ENCODE measurements around the gene KLK11.

Gene KLK11

GRCh38 chr19:51026554-51026831 is at the start of gene KLK11:
TSS of gene KLK11 (minus strand) at chr19:51026616. CDS start at chr19:51025631, 985 bp downstream.
- no peak for DNase-seq

- no peak for DNase-seq
Observed at GRCh38 chr19:51075998-51076397, 49.6 kb upstream of the KLK11 start.

GRCh38 chr19:51071095-51071405 is 44.6 kb upstream of the KLK11 start:
- DNase-seq: no peak

- DNase-seq: no peak
Observed at GRCh38 chr19:51070334-51071094, 44.1 kb upstream of the KLK11 start.

DNA sequence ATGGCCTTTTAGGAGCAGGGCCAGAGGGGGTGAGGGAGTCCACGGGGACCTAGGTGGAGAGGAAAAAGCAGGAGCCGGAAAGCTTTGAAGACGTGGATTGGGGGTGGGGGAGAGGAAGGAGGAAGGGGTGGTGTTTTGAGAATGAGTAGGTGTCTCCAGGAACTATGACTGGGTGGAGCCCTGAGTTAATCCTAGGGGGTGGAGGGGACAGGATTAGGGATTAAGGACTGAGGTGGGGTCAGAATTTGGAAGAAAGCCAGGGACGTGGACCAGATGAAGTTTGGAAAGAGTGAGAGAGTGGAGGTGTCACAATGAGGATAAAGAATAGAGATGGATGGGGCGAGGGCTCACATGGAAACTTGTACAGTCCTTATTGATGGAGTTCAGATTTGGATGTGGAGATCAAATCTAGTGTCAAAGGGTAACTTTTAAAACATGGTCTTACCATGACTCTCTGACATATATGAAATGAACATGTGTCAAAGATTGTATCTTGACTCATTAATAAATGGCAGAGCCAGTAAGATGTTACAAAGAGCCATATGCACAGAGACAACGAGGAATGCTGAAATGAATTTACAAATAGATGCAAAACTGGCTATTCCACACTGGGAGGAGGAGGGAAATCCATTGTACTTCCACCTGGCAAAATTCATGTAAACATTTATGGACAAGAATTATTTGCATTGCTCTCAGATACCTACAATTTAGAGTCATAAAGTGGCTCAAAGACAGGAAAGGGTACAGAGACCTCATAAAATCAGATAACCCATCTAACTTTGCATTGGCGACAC is 40.2 kb upstream of the KLK11 start:
- no peak for DNase-seq

DNA sequence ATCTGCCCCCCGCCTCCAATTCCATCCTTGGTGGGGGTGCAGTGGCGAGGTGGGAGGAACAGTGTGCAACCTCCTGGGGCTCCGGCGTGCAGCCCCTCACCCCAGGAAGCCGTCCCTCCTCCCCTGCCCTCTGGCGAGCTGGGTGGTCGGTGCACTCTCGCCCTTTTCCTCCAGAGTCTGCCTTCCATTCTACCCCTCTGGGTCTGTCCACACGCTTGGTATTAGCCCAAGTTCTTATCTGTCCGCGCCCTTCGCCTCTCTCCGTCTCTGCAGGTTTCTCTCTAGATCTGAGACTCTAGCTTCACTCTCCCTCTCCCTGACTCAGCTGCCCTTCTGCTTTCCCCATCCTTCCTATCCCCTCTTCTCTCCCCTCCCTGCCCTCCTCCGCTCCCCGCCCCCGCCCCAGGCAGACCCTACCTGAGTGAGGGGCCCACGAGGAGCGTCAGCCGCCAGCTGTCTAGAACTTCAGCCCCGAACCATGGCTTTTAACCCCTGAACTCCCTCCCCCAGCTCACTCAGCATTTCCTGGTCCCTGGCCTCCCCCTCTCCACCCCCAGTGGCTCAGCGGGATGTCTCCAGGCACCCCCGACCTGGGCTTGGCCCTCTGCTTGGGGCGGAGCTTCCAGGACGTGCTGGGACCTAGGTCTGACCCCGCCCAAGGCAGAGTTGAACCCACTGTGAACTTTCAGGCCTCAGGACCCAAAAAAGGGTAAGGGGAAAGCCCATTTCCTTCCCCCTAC is 39.0 kb upstream of the KLK11 start:
- no peak for DNase-seq

- no peak for DNase-seq
Observed at GRCh38 chr19:51064534-51065220, 38.3 kb upstream of the KLK11 start, which contains the start of gene KLK13. TSS of gene KLK13 (minus strand) at chr19:51065092. CDS start at chr19:51065067, 25 bp downstream.

- no peak for DNase-seq
Observed at GRCh38 chr19:51063664-51064063, 37.2 kb upstream of the KLK11 start.

GRCh38 chr19:51060973-51061372 is 34.6 kb upstream of the KLK11 start:
- DNase-seq: no peak

DNA sequence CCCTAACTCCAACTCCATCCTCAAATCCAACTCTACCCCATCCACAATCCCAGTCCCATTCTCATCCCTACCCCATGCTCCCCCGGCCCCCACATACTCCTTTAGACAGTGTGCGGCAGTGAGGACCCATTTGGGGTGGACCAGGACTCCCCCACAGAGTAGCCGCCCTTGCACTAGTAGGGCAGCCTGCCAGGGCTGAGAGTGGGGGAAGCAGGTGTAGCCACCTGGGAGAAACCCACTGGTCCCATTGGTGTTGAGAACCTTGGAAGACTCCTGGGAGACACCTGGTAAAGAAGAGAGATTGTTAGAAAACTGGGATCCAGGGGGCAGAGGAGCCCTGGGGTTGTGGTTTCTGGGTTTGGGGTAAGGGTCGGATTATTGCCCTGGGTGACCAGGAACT is 33.9 kb upstream of the KLK11 start:
- no peak for DNase-seq

- DNase-seq: no peak
Observed at GRCh38 chr19:51059715-51060114, 33.3 kb upstream of the KLK11 start.

DNA sequence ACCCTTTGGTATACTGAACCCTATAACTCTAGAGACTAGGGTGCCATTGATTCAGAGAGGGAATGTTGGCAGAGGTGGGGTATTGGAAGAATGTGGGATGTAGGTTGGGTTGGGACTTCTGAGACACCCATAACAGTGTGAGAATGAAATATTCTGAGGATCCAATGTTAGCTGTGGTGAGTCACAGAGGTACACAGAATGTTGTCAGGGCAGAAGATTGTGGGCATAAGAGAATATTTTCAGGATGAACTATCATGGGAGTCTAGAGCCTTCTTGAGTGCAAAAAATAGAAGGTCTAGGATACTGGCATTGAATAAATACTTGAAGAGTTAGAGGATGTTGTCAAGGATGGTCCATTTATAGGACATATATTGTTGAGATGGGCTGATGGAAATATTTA is 29.4 kb upstream of the KLK11 start:
- no peak for DNase-seq

GRCh38 chr19:51047031-51047335 is 20.6 kb upstream of the KLK11 start:
- no peak for DNase-seq

DNA sequence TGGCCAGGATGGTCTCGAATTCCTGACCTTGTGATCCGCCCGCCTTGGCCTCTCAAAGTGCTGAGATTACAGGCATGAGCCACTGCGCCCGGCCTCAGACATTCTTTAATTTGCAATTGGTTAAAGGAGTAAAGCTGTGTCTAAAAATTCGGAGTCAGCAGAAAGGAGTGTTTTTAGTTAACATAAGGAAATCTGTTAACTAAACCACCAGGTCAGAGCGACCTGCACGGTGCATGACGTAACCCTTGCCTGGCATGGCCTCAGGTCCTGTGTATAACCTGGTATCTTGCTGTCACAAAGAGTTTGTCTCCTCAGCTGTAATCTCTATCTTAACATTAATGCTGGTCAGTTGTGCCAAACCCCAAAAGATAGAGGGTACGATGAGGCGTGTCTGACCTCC is 17.9 kb upstream of the KLK11 start:
- no peak for DNase-seq

DNA sequence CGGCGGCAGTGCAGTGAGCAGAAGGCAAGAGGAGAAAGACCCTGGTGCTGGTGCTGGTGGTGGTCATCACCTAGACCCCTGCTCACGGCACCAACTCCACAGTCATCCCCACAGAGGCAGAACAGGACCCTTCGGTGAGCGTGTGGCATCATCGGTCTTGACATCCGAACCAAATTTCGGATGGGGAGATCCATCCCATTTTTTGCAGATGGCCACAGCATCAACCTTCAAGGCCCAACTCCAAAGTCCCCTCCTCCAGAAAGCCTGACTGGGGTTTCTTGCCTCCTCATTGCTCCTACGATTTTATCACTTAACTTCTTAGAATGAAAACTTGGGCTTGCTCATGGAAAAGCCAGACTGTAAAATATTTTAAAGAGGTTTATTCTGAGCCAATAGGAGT is 17.1 kb upstream of the KLK11 start:
- no peak for DNase-seq

DNA sequence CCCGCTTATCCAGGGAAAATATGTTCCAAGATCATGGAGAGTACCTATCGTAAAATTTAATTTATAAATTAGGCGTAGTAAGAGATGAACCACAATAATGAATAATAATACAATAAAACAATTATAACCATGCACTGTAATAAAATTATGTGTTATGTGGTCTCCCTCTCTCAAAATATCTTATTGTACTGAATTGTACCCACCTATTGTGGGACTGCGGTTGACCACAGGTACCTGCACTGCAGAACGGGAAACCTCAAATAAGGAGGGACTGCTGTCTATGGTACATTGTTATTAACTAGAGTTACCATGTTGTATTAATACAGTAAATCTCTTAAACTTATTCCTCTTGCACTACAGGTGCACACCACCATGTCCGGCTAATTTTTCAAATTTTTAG is 13.7 kb upstream of the KLK11 start:
- no peak for DNase-seq

DNA sequence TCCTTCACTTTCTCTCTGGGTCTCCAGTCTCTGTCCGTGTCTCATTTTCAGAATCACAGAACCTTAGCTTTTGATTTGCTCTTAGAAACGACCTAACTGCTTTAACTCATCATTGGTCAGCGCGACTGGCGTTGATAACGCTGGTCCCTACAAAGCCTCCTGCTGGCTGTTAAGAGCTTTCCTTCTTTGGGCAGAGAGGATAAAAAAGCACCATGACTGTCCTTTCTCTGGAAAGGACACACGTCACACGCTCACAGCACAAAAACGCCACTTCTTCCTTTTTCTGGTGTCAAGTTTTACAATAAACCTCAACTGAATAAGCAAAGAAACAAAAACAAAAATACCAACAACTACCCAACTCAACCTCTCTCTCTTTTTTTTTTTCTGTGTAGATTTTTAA is 10.1 kb upstream of the KLK11 start:
- no peak for DNase-seq

DNA sequence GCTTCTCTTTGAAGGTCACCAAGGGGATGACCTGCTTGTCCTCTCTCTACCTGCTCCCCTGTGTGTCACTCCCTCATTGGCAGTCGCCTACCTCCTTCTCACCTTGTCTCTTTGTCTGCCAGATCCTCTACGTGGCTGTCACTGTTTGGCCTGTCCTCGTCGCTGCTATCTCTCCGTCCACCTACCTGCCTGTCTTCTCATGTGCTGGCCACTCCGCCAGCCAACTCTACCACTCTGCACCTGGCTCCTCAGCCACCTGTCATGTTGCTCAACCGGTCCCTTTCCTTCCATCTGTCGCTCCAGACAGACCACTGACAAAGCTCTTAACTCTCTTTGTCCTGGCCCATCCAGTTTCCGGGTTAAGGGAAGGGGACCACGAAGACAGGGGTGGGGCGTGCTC is 8.3 kb upstream of the KLK11 start, which contains the start of gene KLK12:
Gene KLK12, minus strand, starts transcription at position 299 of the 400 bp plus-strand sequence. CDS start 381 bp downstream, outside the sequence.
- no peak for DNase-seq

GRCh38 chr19:51031880-51032225 is 5.4 kb upstream of the KLK11 start:
- no peak for DNase-seq

- DNase-seq: no peak
Observed at GRCh38 chr19:51031220-51031879, 4.9 kb upstream of the KLK11 start.

DNA sequence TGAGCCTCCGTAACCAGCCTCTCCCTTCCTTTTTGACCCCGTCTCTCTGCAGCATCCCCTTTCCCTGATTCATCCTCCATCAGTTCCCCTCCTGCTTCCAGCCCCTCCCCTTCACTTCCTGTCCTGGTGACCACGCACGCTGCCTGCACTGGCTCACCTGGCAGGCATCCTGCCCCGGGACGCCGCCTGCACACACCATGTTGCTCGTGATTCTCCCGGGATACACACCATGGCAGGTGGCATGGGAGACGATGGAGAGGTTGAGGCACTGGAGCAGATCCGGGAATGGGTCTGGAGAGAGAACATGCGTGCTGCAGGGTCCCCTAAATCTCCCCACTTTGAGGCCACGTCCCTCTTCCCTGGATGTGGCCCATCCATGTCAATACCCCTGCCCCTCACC is 4.2 kb upstream of the KLK11 start:
- no peak for DNase-seq

- no peak for DNase-seq
Observed at GRCh38 chr19:51029718-51030117, 3.3 kb upstream of the KLK11 start.

DNA sequence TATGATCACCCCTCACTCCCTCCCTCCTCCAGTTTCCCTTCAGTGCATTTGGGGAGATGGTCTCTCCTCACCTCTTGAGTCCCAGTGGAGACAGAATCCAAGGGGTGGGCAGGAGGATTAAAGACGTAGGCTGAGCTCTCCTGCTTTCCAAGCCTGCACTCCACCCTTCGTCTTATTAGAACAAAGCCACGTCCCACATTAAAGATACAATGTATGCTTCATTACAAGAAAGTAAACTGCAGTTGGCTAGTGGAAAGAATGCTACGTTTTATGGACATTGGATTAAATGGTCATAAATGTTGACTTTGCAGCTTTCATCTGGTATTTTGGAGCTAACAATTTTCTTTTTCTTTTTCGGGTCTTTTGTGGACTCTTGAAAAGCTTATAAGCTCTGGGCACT is 1.5 kb upstream of the KLK11 start:
- no peak for DNase-seq
